Measurements from ENCODE around the gene MBTPS2.
A peak's percentile ranks its signal among the peaks of the same experiment; 100 is the strongest.

MBTPS2 gene

GRCh38 chrX:21839334-21840192, at the start of gene MBTPS2:
TSS of gene MBTPS2 (plus strand) at chrX:21839617. CDS start at chrX:21839735, 118 bp downstream.
- Histone ChIP-seq H3K4me3 (ENCODE audit: low read depth in 1 of 2, low read length in 2 of 2) (peak within 1 kb of the TSS; percentile 60 to 67), H3K36me3 (ENCODE audit: insufficient read depth, low read length) (no peaks in the 10 kb centered on the region), H3K79me2 (ENCODE audit: insufficient read depth, low read length) (peaks cover 18% of the 10 kb centered on the region), H4K20me1 (ENCODE audit: insufficient read depth, low read length) (no peaks in the 10 kb centered on the region), H2AFZ (ENCODE audit: low read depth, low read length) (peak within 1 kb of the TSS; percentile 83), H3K27me3 (ENCODE audit: insufficient read depth, low read length, poor library complexity) (no peaks in the 10 kb centered on the region), H3K9ac (ENCODE audit: low read depth, low read length) (peak within 1 kb of the TSS; percentile 91), H3K4me1 (ENCODE audit: insufficient read depth, low read length) (peaks cover 18% of the 10 kb centered on the region), H3K4me2 (ENCODE audit: insufficient read depth, low read length) (peak within 1 kb of the TSS; percentile 80), H3K27ac (ENCODE audit: low read length) (peak within 1 kb of the TSS; percentile 81), H3K9me3 (ENCODE audit: insufficient read depth, low read length, severe bottlenecking) (no peaks in the 10 kb centered on the region)
- DNase-seq (peak; percentile 85), ATAC-seq (ENCODE audit: insufficient read depth, low read depth) (peak; percentile 90)
- TF ChIP-seq EZH2 (IDR thresholded peaks at IDR 0.05; ENCODE audit: borderline replicate concordance, low read depth, low read length, severe bottlenecking) (no peak), CTCF (IDR thresholded peaks at IDR 0.05; ENCODE audit: borderline replicate concordance, extremely low read depth, low read length, poor library complexity, severe bottlenecking) (peak; percentile 38)

- H3K4me3 ChIP-seq (ENCODE audit: low read depth in 1 of 2, low read length in 2 of 2), result no peak overlapping the region
Measured at GRCh38 chrX:21798677-21799219, 40.7 kb upstream of the MBTPS2 start.

GRCh38 chrX:21799767-21800166, 39.6 kb upstream of the MBTPS2 start:
- Histone ChIP-seq H2AFZ (ENCODE audit: low read depth, low read length) (no peak overlapping the region), H3K4me2 (ENCODE audit: insufficient read depth, low read length) (no peak overlapping the region), H3K36me3 (ENCODE audit: insufficient read depth, low read length) (no peaks in the 10 kb centered on the region), H3K79me2 (ENCODE audit: insufficient read depth, low read length) (no peaks in the 10 kb centered on the region), H3K27me3 (ENCODE audit: insufficient read depth, low read length, poor library complexity) (no peaks in the 10 kb centered on the region), H3K9ac (ENCODE audit: low read depth, low read length) (no peak overlapping the region), H3K4me1 (ENCODE audit: insufficient read depth, low read length) (no peaks in the 10 kb centered on the region), H3K4me3 (ENCODE audit: low read depth in 1 of 2, low read length in 2 of 2) (no peak overlapping the region), H3K27ac (ENCODE audit: low read length) (no peak overlapping the region), H4K20me1 (ENCODE audit: insufficient read depth, low read length) (no peaks in the 10 kb centered on the region), H3K9me3 (ENCODE audit: insufficient read depth, low read length, severe bottlenecking) (no peaks in the 10 kb centered on the region)
- TF ChIP-seq EZH2 (IDR thresholded peaks at IDR 0.05; ENCODE audit: borderline replicate concordance, low read depth, low read length, severe bottlenecking) (no peak), CTCF (IDR thresholded peaks at IDR 0.05; ENCODE audit: borderline replicate concordance, extremely low read depth, low read length, poor library complexity, severe bottlenecking) (no peak)
- DNase-seq, result no peak
- no peak for ATAC-seq (ENCODE audit: insufficient read depth, low read depth)

More at GRCh38 chrX:21798677-21799219, 40.7 kb upstream of the MBTPS2 start:
- DNase-seq (no peak), ATAC-seq (ENCODE audit: insufficient read depth, low read depth) (no peak)
- Histone ChIP-seq H3K9ac (ENCODE audit: low read depth, low read length) (no peak overlapping the region), H3K9me3 (ENCODE audit: insufficient read depth, low read length, severe bottlenecking) (no peaks in the 10 kb centered on the region), H4K20me1 (ENCODE audit: insufficient read depth, low read length) (no peaks in the 10 kb centered on the region), H2AFZ (ENCODE audit: low read depth, low read length) (no peak overlapping the region), H3K27ac (ENCODE audit: low read length) (no peak overlapping the region), H3K4me1 (ENCODE audit: insufficient read depth, low read length) (no peaks in the 10 kb centered on the region), H3K4me2 (ENCODE audit: insufficient read depth, low read length) (no peak overlapping the region), H3K36me3 (ENCODE audit: insufficient read depth, low read length) (no peaks in the 10 kb centered on the region), H3K27me3 (ENCODE audit: insufficient read depth, low read length, poor library complexity) (no peaks in the 10 kb centered on the region), H3K79me2 (ENCODE audit: insufficient read depth, low read length) (no peaks in the 10 kb centered on the region)
- no peak for TF ChIP-seq CTCF (IDR thresholded peaks at IDR 0.05; ENCODE audit: borderline replicate concordance, extremely low read depth, low read length, poor library complexity, severe bottlenecking)
- no peak for TF ChIP-seq EZH2 (IDR thresholded peaks at IDR 0.05; ENCODE audit: borderline replicate concordance, low read depth, low read length, severe bottlenecking)
